ENCODE data around the gene CLRN1. TPM values are rescaled to one million over a fixed set of nuclear protein-coding genes. Genes with fewer than 3 reads are reported as not detected.

Gene CLRN1
- total and polyA plus RNA-seq, 2 experiments from 2014 or later = 0.45 to 0.69 TPM

- no peak for DNase-seq (ENCODE audit: low spot score)
- Histone ChIP-seq H3K4me2 (no peak overlapping the region), H3K79me2 (replicated peaks; ENCODE audit: insufficient read depth) (no peaks in the 10 kb centered on the region), H3F3A (replicated peaks; ENCODE audit: low read depth) (no peaks in the 10 kb centered on the region), H3K27me3 (ENCODE audit: insufficient read depth) (no peaks in the 10 kb centered on the region), H3K4me3 (no peak overlapping the region), H4K20me1 (replicated peaks; ENCODE audit: insufficient read depth) (no peaks in the 10 kb centered on the region), H2AFZ (no peak overlapping the region), H3K36me3 (ENCODE audit: insufficient read depth) (no peaks in the 10 kb centered on the region), H3K27ac (ENCODE audit: low read depth) (no peak overlapping the region), H3K4me1 (ENCODE audit: insufficient read depth) (no peaks in the 10 kb centered on the region), H3K9me2 (ENCODE audit: insufficient read depth) (0 out of 2 replicates have a peak, but pooled peaks cover 15% of the 10 kb centered on the region)
- Mint-ChIP-seq H3K4me3 (no peak overlapping the region), H3K9me3 (no peaks in the 10 kb centered on the region; the same call in 2 of the 3 replicates), H3K27ac (no peak overlapping the region), H3K4me1 (peaks cover 5% of the 10 kb centered on the region), H3K27me3 (ENCODE audit: insufficient read depth, low read depth, poor library complexity) (no peaks in the 10 kb centered on the region), H3K36me3 (ENCODE audit: low read depth) (no peaks in the 10 kb centered on the region)
- no peak for TF ChIP-seq ZNF114 (CRISPR knock-in tag; IDR thresholded peaks at IDR 0.05)
- TF ChIP-seq ETS1 (IDR thresholded peaks at IDR 0.05) = no peak
- no peak for TF ChIP-seq EZH2phosphoT487 (IDR thresholded peaks at IDR 0.05; ENCODE audit: unreplicated experiment)
- TF ChIP-seq EZH2 (IDR thresholded peaks at IDR 0.05; ENCODE audit: low read depth, unreplicated experiment) = no peak
- TF ChIP-seq POLR2AphosphoS5 (IDR thresholded peaks at IDR 0.05; ENCODE audit: low read depth) = no peak
- no peak for TF ChIP-seq ZNF331 (CRISPR knock-in tag; IDR thresholded peaks at IDR 0.05; ENCODE audit: low read depth)
- TF ChIP-seq REST (IDR thresholded peaks at IDR 0.05; ENCODE audit: unreplicated experiment) = no peak
- TF ChIP-seq JUNB (IDR thresholded peaks at IDR 0.05; ENCODE audit: unreplicated experiment) = no peak
- no peak for TF ChIP-seq CREB1 (CRISPR knock-in tag; IDR thresholded peaks at IDR 0.05; ENCODE audit: low read depth)
- no peak for TF ChIP-seq NANOG (IDR thresholded peaks at IDR 0.05; ENCODE audit: borderline replicate concordance)
- TF ChIP-seq CTCF (conservative IDR thresholded peaks at IDR 0.05; ENCODE audit: low read depth in 2 of 2) = no peak
- no peak for TF ChIP-seq STAT1 (IDR thresholded peaks at IDR 0.05; ENCODE audit: unreplicated experiment)
- TF ChIP-seq ZNF462 (CRISPR knock-in tag; IDR thresholded peaks at IDR 0.05) = no peak
- ATAC-seq = no peak
These were observed 36.9 kb upstream of the CLRN1 start for GRCh38 chr3:151009430-151009829.
